Uterus (tissue), 2 donors: ENCODE measurements around the gene HNRNPM.

Experiments
- POLR2A ChIP-seq, 2 donors: fragments of 450-650 bp; IDR thresholded peaks; one replicate each; pipeline ENCODE4 v1.6.1; 2016; ENCODE audit warnings: antibody characterized with exemption in 2 of 2, mild to moderate bottlenecking in 1 of 2, moderate library complexity in 1 of 2
- TF ChIP-seq, protein P1 (sequence below), 4 experiments: fragments of 200-600 bp in 2 of 4; fragments of 450-650 bp in 2 of 4; sonication (generic) in 2 of 4; IDR thresholded peaks; one replicate each; pipeline ENCODE4 v1.5.1; 2016 to 2019; ENCODE audit warnings: antibody characterized with exemption in 4 of 4, mild to moderate bottlenecking in 2 of 4, moderate library complexity in 1 of 4

GRCh38 chr19:8513036-8513686, 68.4 kb downstream of the HNRNPM start:
- TF ChIP-seq, protein P1, sequence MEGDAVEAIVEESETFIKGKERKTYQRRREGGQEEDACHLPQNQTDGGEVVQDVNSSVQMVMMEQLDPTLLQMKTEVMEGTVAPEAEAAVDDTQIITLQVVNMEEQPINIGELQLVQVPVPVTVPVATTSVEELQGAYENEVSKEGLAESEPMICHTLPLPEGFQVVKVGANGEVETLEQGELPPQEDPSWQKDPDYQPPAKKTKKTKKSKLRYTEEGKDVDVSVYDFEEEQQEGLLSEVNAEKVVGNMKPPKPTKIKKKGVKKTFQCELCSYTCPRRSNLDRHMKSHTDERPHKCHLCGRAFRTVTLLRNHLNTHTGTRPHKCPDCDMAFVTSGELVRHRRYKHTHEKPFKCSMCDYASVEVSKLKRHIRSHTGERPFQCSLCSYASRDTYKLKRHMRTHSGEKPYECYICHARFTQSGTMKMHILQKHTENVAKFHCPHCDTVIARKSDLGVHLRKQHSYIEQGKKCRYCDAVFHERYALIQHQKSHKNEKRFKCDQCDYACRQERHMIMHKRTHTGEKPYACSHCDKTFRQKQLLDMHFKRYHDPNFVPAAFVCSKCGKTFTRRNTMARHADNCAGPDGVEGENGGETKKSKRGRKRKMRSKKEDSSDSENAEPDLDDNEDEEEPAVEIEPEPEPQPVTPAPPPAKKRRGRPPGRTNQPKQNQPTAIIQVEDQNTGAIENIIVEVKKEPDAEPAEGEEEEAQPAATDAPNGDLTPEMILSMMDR (IDR thresholded peaks at IDR 0.05) = no peak
- TF ChIP-seq POLR2A (IDR thresholded peaks at IDR 0.05) = no peak
